Stomach (tissue), 9 donors: ENCODE measurements around the gene CIAO2A. TPM values are rescaled to one million over a fixed set of nuclear protein-coding genes. Genes with fewer than 3 reads are reported as not detected.
"Not testable (repeated sequence)": the region's sequence is repeated elsewhere in the genome, so short reads cannot be mapped to it uniquely, and the experiment has no call there.

Experiments used
- DNase-seq, 2 donors: peaks; one replicate each; pipeline versions ENCODE4 v3.0.0 to v3.0.0-alpha.2; 2013 to 2019
- H3K27ac ChIP-seq, 5 donors: fragments of 200-600 bp in 4 of 5; sonication (generic) in 4 of 5; one replicate each; pipeline ENCODE4 v1.5.1; 2013 to 2019; ENCODE audit warnings: mild to moderate bottlenecking in 1 of 5, moderate library complexity in 1 of 5
- H3K27me3 ChIP-seq, 3 donors: fragments of 200-600 bp; sonication (generic); one replicate each; pipeline ENCODE4 v1.5.1; 2017 to 2019; ENCODE audit warnings: mixed run types in 1 of 3
- H3K36me3 ChIP-seq, 4 donors: fragments of 200-600 bp; sonication (generic); 1 replicate in 3 of 4; 2 replicates in 1 of 4; pipeline ENCODE4 v1.5.1; 2016 to 2019
- H3K4me1 ChIP-seq, 4 donors: fragments of 200-600 bp; sonication (generic); one replicate each; pipeline ENCODE4 v1.5.1; 2016 to 2019
- H3K4me3 ChIP-seq, 4 donors: fragments of 200-600 bp; sonication (generic) in 3 of 4; one replicate each; pipeline ENCODE4 v1.5.1; 2016 to 2019; ENCODE audit warnings: mild to moderate bottlenecking in 1 of 4
- H3K9me3 ChIP-seq, 4 donors: fragments of 200-600 bp; sonication (generic); one replicate each; pipeline ENCODE4 v1.5.1; 2016 to 2019
- EP300 ChIP-seq: sonication (generic); formaldehyde crosslinking; IDR thresholded peaks from one replicate; pipeline ENCODE4 v1.6.1; 2017; ENCODE audit warnings: antibody characterized with exemption
- POLR2A ChIP-seq, 4 donors: fragments of 450-650 bp; IDR thresholded peaks; one replicate each; pipeline ENCODE4 v1.6.1; 2016; ENCODE audit warnings: antibody characterized with exemption in 4 of 4, control low read depth in 2 of 4, mild to moderate bottlenecking in 1 of 4, moderate library complexity in 1 of 4
- POLR2AphosphoS5 ChIP-seq, 3 donors: sonication (generic); formaldehyde crosslinking; IDR thresholded peaks; one replicate each; pipeline ENCODE4 v1.6.1; 2016; ENCODE audit warnings: antibody characterized with exemption in 3 of 3
- WGBS, 5 donors: extraction: QIAGEN DNeasy Blood & Tissue Kit in 3 of 5; methylation state at CpG; one replicate each; pipeline versions ENCODE4 v1.1.5 to v1.1.7; 2013 to 2018; 5-methylcytosine and 5-hydroxymethylcytosine counted together
- intact Hi-C: fragments of 100-400 bp; cut with DNase I; formaldehyde crosslinking; loops from one replicate; pipeline ENCODE4 v1.15.1; 2023; ENCODE audit warnings: low total_unique reads
- polyA plus RNA-seq, 3 donors: library from polyadenylated mRNA; stranded (reverse); fragments of 200-250 nt; gene quantifications; one replicate each; pipeline ENCODE4 v1.2.3, GENCODE V29; 2013
- total RNA-seq, 5 donors: library from RNA; depleted of rRNA; stranded (reverse); fragments of >200 nt; gene quantifications; one replicate each; pipeline versions ENCODE4 v1.1.0 to v1.2.3, GENCODE V29; 2014 to 2016
- TF ChIP-seq, protein P1 (sequence below), 7 experiments: fragments of 450-650 bp in 4 of 7; fragments of 200-600 bp in 3 of 7; sonication (generic) in 3 of 7; IDR thresholded peaks; one replicate each; pipeline ENCODE4 v1.5.1; 2016 to 2019; ENCODE audit warnings: antibody characterized with exemption in 7 of 7, control low read depth in 2 of 7, mild to moderate bottlenecking in 1 of 7
- donor health status: healthy with polysubstance abuse.
- donor health status: Bipolar disorder and iron deficiency.
- donor health status: healthy.

CIAO2A gene
- total and polyA plus RNA-seq, 8 donors = 27.2 to 425 (median 131) TPM

DNA sequence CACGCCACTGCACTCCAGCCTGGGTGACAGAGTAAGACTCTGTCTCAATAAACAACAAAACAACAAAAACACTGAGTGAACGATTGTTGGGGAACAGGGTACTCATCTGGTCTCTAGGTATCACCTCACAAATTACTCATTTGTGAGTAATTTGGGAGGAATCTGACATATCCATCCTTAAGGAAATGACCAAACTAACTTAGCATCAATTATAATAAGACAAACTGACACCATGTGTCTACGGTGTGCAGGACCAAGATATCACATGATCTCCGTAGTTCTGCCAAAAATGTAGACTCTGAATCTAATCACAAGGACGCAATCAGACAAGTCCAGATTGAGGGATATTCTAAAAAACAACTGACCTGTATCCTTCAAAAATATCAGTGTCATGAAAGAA is 35.4 kb downstream of the CIAO2A start:
- Histone ChIP-seq H3K27ac (no peak overlapping the region), H3K4me3 (no peak overlapping the region), H3K9me3 (peaks cover 0 to 4% (median 2%) of the 10 kb centered on the region in 4 donors), H3K4me1 (no peaks in the 10 kb centered on the region), H3K36me3 (no peaks in the 10 kb centered on the region), H3K27me3 (no peaks in the 10 kb centered on the region)
- intact Hi-C loops = no loop called here
- no peak for DNase-seq
- 77 to 83% (median 81%) methylated on average over 5 of the region's 5 CpGs for WGBS, 5 donors
- TF ChIP-seq POLR2A (IDR thresholded peaks at IDR 0.05) = no peak
- TF ChIP-seq, protein P1, sequence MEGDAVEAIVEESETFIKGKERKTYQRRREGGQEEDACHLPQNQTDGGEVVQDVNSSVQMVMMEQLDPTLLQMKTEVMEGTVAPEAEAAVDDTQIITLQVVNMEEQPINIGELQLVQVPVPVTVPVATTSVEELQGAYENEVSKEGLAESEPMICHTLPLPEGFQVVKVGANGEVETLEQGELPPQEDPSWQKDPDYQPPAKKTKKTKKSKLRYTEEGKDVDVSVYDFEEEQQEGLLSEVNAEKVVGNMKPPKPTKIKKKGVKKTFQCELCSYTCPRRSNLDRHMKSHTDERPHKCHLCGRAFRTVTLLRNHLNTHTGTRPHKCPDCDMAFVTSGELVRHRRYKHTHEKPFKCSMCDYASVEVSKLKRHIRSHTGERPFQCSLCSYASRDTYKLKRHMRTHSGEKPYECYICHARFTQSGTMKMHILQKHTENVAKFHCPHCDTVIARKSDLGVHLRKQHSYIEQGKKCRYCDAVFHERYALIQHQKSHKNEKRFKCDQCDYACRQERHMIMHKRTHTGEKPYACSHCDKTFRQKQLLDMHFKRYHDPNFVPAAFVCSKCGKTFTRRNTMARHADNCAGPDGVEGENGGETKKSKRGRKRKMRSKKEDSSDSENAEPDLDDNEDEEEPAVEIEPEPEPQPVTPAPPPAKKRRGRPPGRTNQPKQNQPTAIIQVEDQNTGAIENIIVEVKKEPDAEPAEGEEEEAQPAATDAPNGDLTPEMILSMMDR (IDR thresholded peaks at IDR 0.05) = no peak
- no peak for TF ChIP-seq POLR2AphosphoS5 (IDR thresholded peaks at IDR 0.05)
- no peak for TF ChIP-seq EP300

DNA sequence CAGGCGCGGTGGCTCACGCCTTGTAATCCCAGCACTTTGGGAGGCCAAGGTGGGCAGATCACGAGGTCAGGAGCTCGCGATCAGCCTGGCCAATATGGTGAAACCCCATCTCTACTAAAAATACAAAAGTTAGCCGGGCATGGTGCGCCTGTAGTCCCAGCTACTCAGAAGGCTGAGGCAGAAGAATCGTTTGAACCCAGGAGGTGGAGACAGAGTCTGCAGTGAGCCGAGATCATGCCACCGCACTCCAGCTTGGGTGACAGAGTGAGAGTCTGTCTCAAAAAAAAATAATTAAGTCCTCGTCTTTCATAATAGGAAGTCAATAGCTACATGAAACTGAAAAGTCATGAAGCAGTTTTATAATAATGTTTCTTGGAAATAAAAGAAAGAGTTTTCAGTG is 40.0 kb downstream of the CIAO2A start:
- DNase-seq, H3K36me3 ChIP-seq, intact Hi-C loops, H3K9me3 ChIP-seq, H3K27me3 ChIP-seq, H3K4me3 ChIP-seq, H3K27ac ChIP-seq: not testable (repeated sequence)
- H3K4me1 ChIP-seq = peaks cover 0 to 13% (median 3%) of the 10 kb centered on the region in 4 donors
- 81 to 89% (median 88%) methylated on average over 12 of the region's 12 CpGs for WGBS, 5 donors

DNA sequence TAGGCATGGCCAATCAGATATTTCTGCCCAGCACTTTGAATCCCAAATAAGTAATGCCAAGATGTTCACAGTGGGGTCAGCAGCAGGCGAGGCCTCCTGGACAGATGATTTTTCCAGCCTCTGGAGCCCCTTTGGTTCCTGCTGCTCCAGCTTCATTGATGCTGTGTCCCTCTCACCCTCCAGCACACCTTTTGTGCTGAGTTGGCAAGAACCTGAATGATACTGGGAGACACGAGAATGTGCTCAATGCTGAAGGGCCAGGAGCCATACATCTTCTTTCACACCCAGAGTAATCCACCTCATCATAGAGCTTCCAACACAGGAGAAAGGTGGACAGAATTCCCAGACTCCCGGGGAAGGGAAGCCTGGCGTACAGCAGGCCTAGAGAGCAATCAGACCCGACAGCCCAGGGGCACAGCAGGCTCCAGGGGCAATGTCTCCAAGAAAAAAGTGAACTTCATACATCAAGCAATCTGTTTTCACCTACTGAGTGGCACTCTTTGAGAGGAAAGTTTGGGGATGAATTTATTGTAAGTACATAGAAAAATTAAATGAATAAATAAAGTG is 40.6 kb downstream of the CIAO2A start:
- H3K27ac ChIP-seq = no peak overlapping the region
- H3K9me3 ChIP-seq = no peaks in the 10 kb centered on the region
- H3K27me3 ChIP-seq = no peaks in the 10 kb centered on the region
- DNase-seq = no peak
- no peak overlapping the region for H3K4me3 ChIP-seq
- H3K36me3 ChIP-seq = no peaks in the 10 kb centered on the region
- WGBS, 5 donors = 86 to 94% (median 93%) methylated on average over 5 of the region's 5 CpGs
- intact Hi-C loops = no loop called here
- TF ChIP-seq EP300 (no peak), POLR2A (IDR thresholded peaks at IDR 0.05) (no peak), POLR2AphosphoS5 (IDR thresholded peaks at IDR 0.05) (no peak)
- TF ChIP-seq, protein P1 (IDR thresholded peaks at IDR 0.05) = no peak
- peaks cover 0 to 19% (median 3%) of the 10 kb centered on the region in 4 donors for H3K4me1 ChIP-seq

DNA sequence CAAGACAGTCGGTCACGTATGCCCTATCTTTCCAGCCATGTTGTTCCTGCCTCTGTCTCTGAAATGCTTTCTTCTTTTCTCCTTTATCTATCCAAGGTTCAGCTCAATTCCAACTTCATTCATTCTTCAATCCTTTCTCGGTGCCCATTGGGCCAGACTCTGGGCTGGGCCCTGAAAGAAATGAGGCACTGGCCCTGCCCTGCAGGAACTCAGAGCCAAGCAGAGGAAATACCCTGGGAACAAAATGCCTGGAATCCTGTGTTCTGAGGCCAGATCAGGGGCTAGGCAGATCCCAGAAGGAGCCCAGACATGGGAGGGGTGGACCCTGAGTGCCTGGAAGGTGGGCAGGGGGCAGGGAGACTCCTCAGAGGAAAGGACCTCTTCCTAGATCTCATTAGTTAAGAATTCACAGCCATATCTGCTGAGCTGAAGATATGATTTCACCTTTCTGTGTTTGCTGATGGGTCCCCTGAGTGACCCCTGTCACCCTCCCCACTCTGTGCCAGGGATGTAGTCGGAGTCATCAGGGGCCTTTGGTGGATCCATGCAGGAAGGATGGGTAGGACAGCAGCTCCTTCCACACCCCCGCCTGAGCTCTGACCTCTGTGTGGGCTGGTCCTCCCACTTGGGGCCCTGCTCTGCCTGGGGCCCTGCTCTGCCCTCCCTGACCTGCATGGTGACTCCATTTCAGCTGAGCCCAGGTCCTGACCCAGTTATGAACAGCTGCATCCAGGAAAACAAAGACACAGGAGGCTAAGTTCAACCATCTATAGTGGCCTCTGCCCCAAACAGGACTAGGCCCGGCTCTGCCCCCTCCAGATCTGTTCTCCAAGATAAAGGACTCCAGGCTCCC is 42.0 kb downstream of the CIAO2A start:
- H3K36me3 ChIP-seq = no peaks in the 10 kb centered on the region
- intact Hi-C loops = no loop called here
- TF ChIP-seq, protein P1 (IDR thresholded peaks at IDR 0.05) = no peak
- TF ChIP-seq POLR2A (IDR thresholded peaks at IDR 0.05) = no peak
- TF ChIP-seq EP300 = no peak
- TF ChIP-seq POLR2AphosphoS5 (IDR thresholded peaks at IDR 0.05) = no peak

DNA sequence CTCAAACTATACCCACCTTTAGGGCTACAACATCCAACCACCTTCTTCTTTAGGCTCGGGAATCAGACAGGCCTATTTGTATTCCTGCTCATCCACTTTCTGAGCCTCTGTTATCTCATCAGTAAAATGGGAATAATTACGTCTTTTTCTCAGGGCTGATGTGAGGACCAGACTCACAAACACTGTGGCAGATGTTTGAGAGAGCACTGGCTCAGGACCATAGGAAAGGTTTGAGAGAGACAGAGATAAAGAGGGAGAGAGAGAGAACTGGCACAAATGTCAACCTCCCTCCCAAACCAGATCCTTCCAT is 42.6 kb downstream of the CIAO2A start:
- Histone ChIP-seq H3K27ac (no peak overlapping the region), H3K9me3 (no peaks in the 10 kb centered on the region), H3K4me3 (no peak overlapping the region), H3K27me3 (peaks cover 0 to 5% (median 0%) of the 10 kb centered on the region in 3 donors), H3K4me1 (peaks cover 7 to 34% (median 13%) of the 10 kb centered on the region in 4 donors), H3K36me3 (no peaks in the 10 kb centered on the region)
- no peak for DNase-seq
- TF ChIP-seq POLR2A (IDR thresholded peaks at IDR 0.05) (no peak), POLR2AphosphoS5 (IDR thresholded peaks at IDR 0.05) (no peak), EP300 (no peak)
- TF ChIP-seq, protein P1 (IDR thresholded peaks at IDR 0.05) = no peak
- intact Hi-C loops = no loop called here
- 78 to 94% (median 90%) methylated on average over 2 of the region's 2 CpGs for WGBS, 5 donors

More for the DNA sequence above, 42.0 kb downstream of the CIAO2A start:
- no peak for DNase-seq
- WGBS, 5 donors = 79 to 100% (median 80%) methylated on average over 4 to 6 of the region's 6 CpGs
- Histone ChIP-seq H3K27me3 (peaks cover 0 to 5% (median 0%) of the 10 kb centered on the region in 3 donors), H3K4me1 (peaks cover 4 to 31% (median 10%) of the 10 kb centered on the region in 4 donors), H3K27ac (no peak overlapping the region), H3K9me3 (no peaks in the 10 kb centered on the region), H3K4me3 (no peak overlapping the region)
